Left lung (tissue), 10 donors: ENCODE results near the gene OR1D5. TPM values are rescaled to one million over a fixed set of nuclear protein-coding genes. Genes with fewer than 3 reads are reported as not detected.

Source experiments
- ATAC-seq: fragments of 200-7000 bp; cut with Tn5 transposase; one replicate; pipeline ENCODE4 v1.9.1; 2020; ENCODE audit warnings: moderate library complexity
- DNase-seq, 4 donors: peaks; one replicate each; pipeline ENCODE4 v3.0.0-alpha.2; 2013 to 2020
- H3K27ac ChIP-seq, 2 donors: fragments of 200-600 bp; sonication (generic) in 1 of 2; one replicate each; pipeline versions ENCODE4 v1.5.0 to v1.8.0; 2020 to 2021
- H3K27me3 ChIP-seq, 2 donors: fragments of 200-600 bp; sonication (generic) in 1 of 2; one replicate each; pipeline versions ENCODE4 v1.5.0 to v1.8.0; 2020 to 2021
- H3K36me3 ChIP-seq, 2 donors: fragments of 200-600 bp; sonication (generic) in 1 of 2; one replicate each; pipeline versions ENCODE4 v1.5.0 to v1.8.0; 2020 to 2021
- H3K4me1 ChIP-seq, 2 donors: fragments of 200-600 bp; one replicate each; pipeline ENCODE4 v1.8.0; 2021
- H3K4me3 ChIP-seq, 2 donors: fragments of 200-600 bp; sonication (generic) in 1 of 2; one replicate each; pipeline versions ENCODE4 v1.5.0 to v1.8.0; 2020 to 2021; ENCODE audit warnings: mild to moderate bottlenecking in 1 of 2
- H3K9me3 ChIP-seq, 2 donors: fragments of 200-600 bp; sonication (generic) in 1 of 2; one replicate each; pipeline versions ENCODE4 v1.5.0 to v1.8.0; 2020 to 2021
- CTCF ChIP-seq, 2 donors: fragments of 200-600 bp; sonication (generic) in 1 of 2; IDR thresholded peaks; one replicate each; pipeline versions ENCODE4 v1.5.0 to v1.8.0; 2021; ENCODE audit warnings: antibody characterized with exemption in 2 of 2
- intact Hi-C, 2 donors: fragments of 100-400 bp; cut with DNase I; formaldehyde crosslinking; loops; one replicate each; pipeline versions ENCODE4 v1.11.2 to v1.14.2; 2022
- polyA plus RNA-seq, 6 donors: library from polyadenylated mRNA; unstranded; fragments of 120-200 nt; gene quantifications; one replicate each; pipeline ENCODE4 v1.2.1, GENCODE V29; 2013; ENCODE audit not compliant: insufficient read length in 6 of 6
- total RNA-seq, 2 donors: library from RNA; stranded (reverse); fragmentation: NEBNext Ultra II Directional; extraction: Animal tissue kit (Norgen Biotek cat#: 25700); gene quantifications; one replicate each; pipeline ENCODE4 v1.2.1, GENCODE V29; 2021
- donor health status: DM: no; HTN: yes; CAD: no.
- donor health status: DM: no; HTN: no; CAD: no.

Gene OR1D5
- total and polyA plus RNA-seq, 8 donors: not detected

GRCh38 chr17:3048727-3049471 lies 14.5 kb downstream of the OR1D5 start:
- Histone ChIP-seq H3K27ac (peak overlapping the region in 1 of 2 donors; percentile 69), H3K4me1 (peaks cover 0 to 12% of the 10 kb centered on the region in 2 donors), H3K27me3 (peaks cover 0 to 23% of the 10 kb centered on the region in 2 donors), H3K36me3 (no peaks in the 10 kb centered on the region), H3K9me3 (peaks cover 0 to 9% of the 10 kb centered on the region in 2 donors), H3K4me3 (peak overlapping the region; percentile 50 to 60)
- intact Hi-C loops: no loop called here
- ATAC-seq (peak; percentile 100), DNase-seq (peak; percentile 93 to 99 (median 98))
- peak; percentile 63 to 68 for TF ChIP-seq CTCF (IDR thresholded peaks at IDR 0.05)

GRCh38 chr17:3046753-3047152 lies 16.7 kb downstream of the OR1D5 start:
- H3K9me3 ChIP-seq: peaks cover 0 to 18% of the 10 kb centered on the region in 2 donors
- peaks cover 0 to 12% of the 10 kb centered on the region in 2 donors for H3K4me1 ChIP-seq
- H3K27ac ChIP-seq: no peak overlapping the region
- no peak for DNase-seq
- ATAC-seq: no peak
- no peak overlapping the region for H3K4me3 ChIP-seq
- no peak for TF ChIP-seq CTCF (IDR thresholded peaks at IDR 0.05)
- peaks cover 0 to 23% of the 10 kb centered on the region in 2 donors for H3K27me3 ChIP-seq
- H3K36me3 ChIP-seq: no peaks in the 10 kb centered on the region
- intact Hi-C loops: no loop called here

- H3K27ac ChIP-seq: no peak overlapping the region
- intact Hi-C loops: no loop called here
Observed at GRCh38 chr17:3043737-3044365, 19.6 kb downstream of the OR1D5 start.

GRCh38 chr17:3040882-3041281 lies 22.5 kb downstream of the OR1D5 start:
- Histone ChIP-seq H3K4me3 (no peak overlapping the region), H3K36me3 (no peaks in the 10 kb centered on the region), H3K9me3 (peaks cover 0 to 18% of the 10 kb centered on the region in 2 donors), H3K27ac (no peak overlapping the region), H3K27me3 (peaks cover 0 to 33% of the 10 kb centered on the region in 2 donors), H3K4me1 (no peaks in the 10 kb centered on the region)
- TF ChIP-seq CTCF (IDR thresholded peaks at IDR 0.05): no peak
- DNase-seq: peak in 1 of 4 donors; percentile 19
- no peak for ATAC-seq
- intact Hi-C loops: no loop called here

More at GRCh38 chr17:3043737-3044365, 19.6 kb downstream of the OR1D5 start:
- Histone ChIP-seq H3K4me3 (no peak overlapping the region), H3K27me3 (peaks cover 0 to 19% of the 10 kb centered on the region in 2 donors), H3K4me1 (peaks cover 0 to 4% of the 10 kb centered on the region in 2 donors), H3K9me3 (peaks cover 0 to 18% of the 10 kb centered on the region in 2 donors), H3K36me3 (no peaks in the 10 kb centered on the region)
- ATAC-seq: no peak
- peak in 1 of 4 donors; percentile 61 for DNase-seq
- no peak for TF ChIP-seq CTCF (IDR thresholded peaks at IDR 0.05)

GRCh38 chr17:3039736-3040135 lies 23.7 kb downstream of the OR1D5 start:
- Histone ChIP-seq H3K4me1 (no peaks in the 10 kb centered on the region), H3K36me3 (no peaks in the 10 kb centered on the region), H3K9me3 (peaks cover 0 to 17% of the 10 kb centered on the region in 2 donors), H3K27me3 (peaks cover 0 to 40% of the 10 kb centered on the region in 2 donors), H3K4me3 (no peak overlapping the region), H3K27ac (peak overlapping the region in 1 of 2 donors; percentile 24)
- intact Hi-C loops: no loop called here
- DNase-seq: no peak
- ATAC-seq: no peak
- TF ChIP-seq CTCF (IDR thresholded peaks at IDR 0.05): no peak
